Activated CD8-positive, alpha-beta memory T cell treated with anti-CD3 and anti-CD28 coated beads, Interleukin-2, amount 50 U/mL, for 48 hours (primary cell): ENCODE measurements around the gene KCNK3.
"Not testable (repeated sequence)": the region's sequence is repeated elsewhere in the genome, so short reads cannot be mapped to it uniquely, and the experiment has no call there.

Experiments used
- DNase-seq: peaks from one replicate; pipeline ENCODE4 v3.0.0-alpha.2; 2020

KCNK3 gene

GRCh38 chr2:26759845-26760244, 67.3 kb downstream of the KCNK3 start:
- no peak for DNase-seq

- not testable (repeated sequence) for DNase-seq
These were observed 68.5 kb downstream of the KCNK3 start for GRCh38 chr2:26760991-26761390.

- no peak for DNase-seq
These were observed 70.5 kb downstream of the KCNK3 start for GRCh38 chr2:26763019-26763418.

- peak; percentile 91 for DNase-seq
These were observed 71.8 kb downstream of the KCNK3 start, which contains the start of gene SLC35F6 for GRCh38 chr2:26764078-26764887. Gene SLC35F6, plus strand, starts transcription at chr2:26764284. Its CDS starts 66 bp downstream, at chr2:26764350.

- DNase-seq, result no peak
These were observed 72.4 kb downstream of the KCNK3 start for GRCh38 chr2:26764906-26765305.

GRCh38 chr2:26765475-26766200, 73.1 kb downstream of the KCNK3 start:
- no peak for DNase-seq

GRCh38 chr2:26767129-26767528, 74.6 kb downstream of the KCNK3 start:
- DNase-seq, result no peak

GRCh38 chr2:26767894-26768487, 75.5 kb downstream of the KCNK3 start:
- no peak for DNase-seq

- DNase-seq, result no peak
These were observed 76.2 kb downstream of the KCNK3 start for GRCh38 chr2:26768759-26769088.

- DNase-seq, result no peak
These were observed 76.7 kb downstream of the KCNK3 start for GRCh38 chr2:26769089-26769761.

GRCh38 chr2:26770986-26771586, 78.6 kb downstream of the KCNK3 start:
- DNase-seq, result no peak

GRCh38 chr2:26772064-26773001, 79.8 kb downstream of the KCNK3 start:
- no peak for DNase-seq

- DNase-seq, result no peak
These were observed 83.8 kb downstream of the KCNK3 start for GRCh38 chr2:26776195-26776800.

- no peak for DNase-seq
These were observed 85.6 kb downstream of the KCNK3 start for GRCh38 chr2:26778098-26778497.

GRCh38 chr2:26778507-26778906, 86.0 kb downstream of the KCNK3 start:
- no peak for DNase-seq

- DNase-seq, result no peak
These were observed 87.8 kb downstream of the KCNK3 start for GRCh38 chr2:26780203-26780760.
